Activated CD4-positive, alpha-beta memory T cell treated with anti-CD3 and anti-CD28 coated beads for 36 hours (primary cell): ENCODE data around the gene CMTR2. TPM values are rescaled to one million over a fixed set of nuclear protein-coding genes. Genes with fewer than 3 reads are reported as not detected.

ENCODE experiments used
- CTCF ChIA-PET: fragments of 350-600 bp; sonication (Branson Sonifier 250); formaldehyde crosslinking; loops from one replicate; lab custom pipeline; 2021; ENCODE audit warnings: antibody characterized with exemption, inconsistent platforms; lab: Charles Lee
- POLR2A ChIA-PET: fragments of 350-600 bp; sonication (Branson Sonifier 250); formaldehyde crosslinking; loops from one replicate; lab custom pipeline; 2021; ENCODE audit warnings: antibody characterized with exemption; lab: Charles Lee
- DNase-seq: peaks from one replicate; pipeline ENCODE4 v3.0.0-alpha.2; 2020
- H3K27ac Mint-ChIP-seq: one replicate; pipeline ENCODE4 v1.8.0; 2021; ENCODE audit warnings: mixed read lengths
- H3K27me3 Mint-ChIP-seq: one replicate; pipeline ENCODE4 v1.8.0; 2021; ENCODE audit warnings: mixed read lengths
- H3K36me3 Mint-ChIP-seq: one replicate; pipeline ENCODE4 v1.8.0; 2021; ENCODE audit warnings: mixed read lengths
- H3K4me1 Mint-ChIP-seq: one replicate; pipeline ENCODE4 v1.8.0; 2021; ENCODE audit warnings: low read depth, mixed read lengths
- H3K4me3 Mint-ChIP-seq: one replicate; pipeline ENCODE4 v1.8.0; 2021; ENCODE audit warnings: mild to moderate bottlenecking, mixed read lengths
- H3K9me3 Mint-ChIP-seq: one replicate; pipeline ENCODE4 v1.8.0; 2021; ENCODE audit warnings: mixed read lengths
- intact Hi-C: fragments of 100-400 bp; cut with micrococcal nuclease; formaldehyde crosslinking; loops from one replicate; pipeline ENCODE4 v1.15.1; 2023
- total RNA-seq, 2 experiments: library from RNA; stranded (reverse); gene quantifications; one replicate each; pipeline ENCODE4 v1.2.3, GENCODE V29; 2021

CMTR2 gene
- total RNA-seq, 2 experiments from 2014 or later, result 18.1 to 19.8 TPM

- H3K4me3 Mint-ChIP-seq, result no peak overlapping the region
- DNase-seq, result no peak
- CTCF ChIA-PET, result no interaction called here
Observed at GRCh38 chr16:71264299-71264698, 24.9 kb downstream of the CMTR2 start.

GRCh38 chr16:71263582-71263981 lies 25.6 kb downstream of the CMTR2 start:
- Mint-ChIP-seq H3K36me3 (no peaks in the 10 kb centered on the region), H3K4me3 (no peak overlapping the region), H3K9me3 (no peaks in the 10 kb centered on the region), H3K27me3 (peaks cover 25% of the 10 kb centered on the region), H3K27ac (no peak overlapping the region), H3K4me1 (no peaks in the 10 kb centered on the region)
- POLR2A ChIA-PET, result no interaction called here
- CTCF ChIA-PET, result no interaction called here
- intact Hi-C loops, result no loop called here
- no peak for DNase-seq

More at GRCh38 chr16:71264299-71264698, 24.9 kb downstream of the CMTR2 start:
- Mint-ChIP-seq H3K27ac (no peak overlapping the region), H3K4me1 (no peaks in the 10 kb centered on the region), H3K27me3 (peaks cover 19% of the 10 kb centered on the region), H3K36me3 (no peaks in the 10 kb centered on the region), H3K9me3 (no peaks in the 10 kb centered on the region)
- intact Hi-C loops, result no loop called here
- POLR2A ChIA-PET, result no interaction called here

GRCh38 chr16:71262391-71262790 lies 26.8 kb downstream of the CMTR2 start:
- no peaks in the 10 kb centered on the region for H3K4me1 Mint-ChIP-seq
- no peaks in the 10 kb centered on the region for H3K9me3 Mint-ChIP-seq
- no peak overlapping the region for H3K27ac Mint-ChIP-seq
- CTCF ChIA-PET, result no interaction called here
- peaks cover 26% of the 10 kb centered on the region for H3K27me3 Mint-ChIP-seq
- POLR2A ChIA-PET, result no interaction called here
- intact Hi-C loops, result no loop called here
- H3K36me3 Mint-ChIP-seq, result no peaks in the 10 kb centered on the region
- no peak for DNase-seq
- H3K4me3 Mint-ChIP-seq, result no peak overlapping the region

DNA sequence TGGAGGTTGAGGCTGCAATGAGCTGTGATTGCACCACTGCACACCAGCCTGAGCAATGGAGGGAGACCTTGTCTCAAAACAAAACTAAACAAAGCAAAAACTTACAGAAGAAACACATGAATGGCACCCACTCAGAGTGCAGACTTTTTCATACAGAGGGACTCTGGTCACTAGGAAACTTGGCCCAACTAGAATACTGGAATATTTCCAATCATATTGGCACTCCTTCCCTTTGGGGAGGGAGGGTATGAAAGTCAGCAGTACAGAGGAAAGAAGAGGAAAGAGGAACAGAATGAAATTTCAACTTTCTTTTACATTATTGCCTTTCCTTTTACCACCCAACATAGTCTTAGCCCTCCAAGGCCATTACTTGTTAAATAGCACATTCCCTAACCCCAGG lies 28.2 kb downstream of the CMTR2 start:
- no peak for DNase-seq
- intact Hi-C loops, result no loop called here
- CTCF ChIA-PET, result no interaction called here

DNA sequence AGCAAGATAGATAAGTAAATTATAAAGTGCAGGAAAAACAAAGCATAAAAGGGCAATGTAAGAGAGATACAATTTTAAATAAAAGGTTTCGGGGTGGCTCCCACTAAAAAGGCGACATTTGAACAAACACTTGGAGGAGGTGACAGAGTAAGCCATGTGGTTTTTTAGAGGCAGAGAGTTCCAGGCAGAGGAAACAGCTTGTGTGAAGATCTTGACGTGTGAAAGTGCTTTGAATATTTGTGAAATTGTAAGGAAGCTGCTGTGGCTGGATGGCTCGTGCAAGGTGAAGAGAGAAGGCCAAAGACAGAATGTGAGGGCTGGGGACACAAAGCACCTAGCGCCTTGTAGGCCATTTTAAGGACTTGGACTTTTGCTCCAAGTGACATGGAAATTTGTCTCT lies 30.1 kb downstream of the CMTR2 start:
- Mint-ChIP-seq H3K9me3 (no peaks in the 10 kb centered on the region), H3K4me3 (no peak overlapping the region), H3K36me3 (no peaks in the 10 kb centered on the region), H3K27ac (no peak overlapping the region), H3K4me1 (no peaks in the 10 kb centered on the region), H3K27me3 (peaks cover 31% of the 10 kb centered on the region)
- ChIA-PET POLR2A (no interaction called here), CTCF (no interaction called here)
- no peak for DNase-seq
- intact Hi-C loops, result no loop called here

More for the DNA sequence above, 28.2 kb downstream of the CMTR2 start:
- no peak overlapping the region for H3K27ac Mint-ChIP-seq
- H3K4me3 Mint-ChIP-seq, result no peak overlapping the region
- H3K4me1 Mint-ChIP-seq, result no peaks in the 10 kb centered on the region
- no peaks in the 10 kb centered on the region for H3K9me3 Mint-ChIP-seq
- POLR2A ChIA-PET, result no interaction called here
- no peaks in the 10 kb centered on the region for H3K36me3 Mint-ChIP-seq
- H3K27me3 Mint-ChIP-seq, result peaks cover 28% of the 10 kb centered on the region

DNA sequence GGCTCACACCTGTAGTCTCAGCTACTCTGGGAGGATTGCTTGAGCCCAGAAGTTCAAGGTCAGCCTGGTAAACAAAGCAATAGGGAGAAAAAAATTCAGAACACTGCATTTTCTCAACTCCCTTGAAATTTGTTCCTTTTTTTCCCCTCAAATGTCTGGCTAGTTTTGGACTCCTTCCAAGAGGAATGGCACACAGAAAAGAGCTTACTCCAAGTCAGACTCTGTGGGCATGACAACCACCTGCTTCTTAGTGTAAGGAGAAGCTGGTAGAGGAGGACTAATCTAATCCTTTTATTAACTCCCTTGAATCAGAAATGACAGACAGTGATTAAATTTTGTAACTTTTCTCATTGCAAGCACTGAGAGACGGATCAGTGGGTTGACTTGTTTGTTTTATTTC lies 30.8 kb downstream of the CMTR2 start:
- intact Hi-C loops, result no loop called here
- POLR2A ChIA-PET, result no interaction called here
- CTCF ChIA-PET, result no interaction called here
- no peak overlapping the region for H3K27ac Mint-ChIP-seq
- no peak for DNase-seq
- no peak overlapping the region for H3K4me3 Mint-ChIP-seq
- H3K4me1 Mint-ChIP-seq, result no peaks in the 10 kb centered on the region
- no peaks in the 10 kb centered on the region for H3K9me3 Mint-ChIP-seq
- H3K36me3 Mint-ChIP-seq, result no peaks in the 10 kb centered on the region
- peaks cover 31% of the 10 kb centered on the region for H3K27me3 Mint-ChIP-seq

DNA sequence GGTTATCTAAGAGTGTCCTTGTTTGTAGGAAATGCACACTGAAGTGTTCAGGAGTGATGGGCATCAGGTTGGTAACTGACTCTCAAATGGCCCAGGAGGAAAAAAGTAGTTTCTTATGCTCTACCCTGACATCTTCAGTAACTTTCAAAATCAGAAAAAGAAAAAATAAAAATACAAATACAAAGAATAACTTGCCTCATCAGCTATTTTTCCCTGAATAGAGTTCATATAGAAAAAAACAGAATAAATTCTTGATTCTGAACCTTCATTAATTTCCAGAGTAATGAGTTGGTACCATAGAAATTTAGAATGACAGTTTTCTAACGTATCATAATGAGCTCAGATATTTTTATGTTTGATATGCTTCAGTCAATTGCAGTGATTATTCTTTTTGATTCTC lies 31.4 kb downstream of the CMTR2 start:
- ChIA-PET CTCF (no interaction called here), POLR2A (no interaction called here)
- no peaks in the 10 kb centered on the region for H3K36me3 Mint-ChIP-seq
- H3K27me3 Mint-ChIP-seq, result peaks cover 31% of the 10 kb centered on the region
- H3K4me1 Mint-ChIP-seq, result no peaks in the 10 kb centered on the region
- DNase-seq, result no peak
- no peaks in the 10 kb centered on the region for H3K9me3 Mint-ChIP-seq
- intact Hi-C loops, result no loop called here
- H3K4me3 Mint-ChIP-seq, result no peak overlapping the region
- H3K27ac Mint-ChIP-seq, result no peak overlapping the region

DNA sequence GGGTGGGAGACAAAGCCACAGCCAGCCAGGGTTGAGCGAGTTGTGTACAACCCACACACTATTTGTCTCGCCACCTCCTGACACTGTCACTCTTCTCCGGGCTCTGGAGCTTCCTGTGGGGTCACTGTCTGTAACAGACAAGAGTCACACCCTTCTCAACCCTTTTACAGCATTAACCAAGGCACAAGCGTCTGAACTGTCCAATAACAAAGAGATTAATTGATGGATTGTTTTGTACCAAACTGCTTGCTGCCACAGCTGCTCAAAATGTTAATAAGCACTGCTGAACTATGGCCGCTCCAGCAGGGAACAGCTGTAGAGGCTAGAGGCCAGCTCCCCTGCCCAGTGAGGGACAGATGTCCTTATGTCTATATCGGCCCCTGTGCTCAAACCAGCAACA lies 33.5 kb downstream of the CMTR2 start:
- Mint-ChIP-seq H3K4me1 (no peaks in the 10 kb centered on the region), H3K36me3 (no peaks in the 10 kb centered on the region), H3K27me3 (peaks cover 22% of the 10 kb centered on the region), H3K9me3 (no peaks in the 10 kb centered on the region), H3K4me3 (no peak overlapping the region), H3K27ac (no peak overlapping the region)
- POLR2A ChIA-PET, result no interaction called here
- intact Hi-C loops, result no loop called here
- DNase-seq, result no peak
- CTCF ChIA-PET, result interaction anchor here (1.7 kb wide), 1 partner anchor 56 kb away, joined by 7 read pairs; no protein-coding TSS in a partner anchor

GRCh38 chr16:71254832-71255525 lies 34.2 kb downstream of the CMTR2 start:
- H3K4me1 Mint-ChIP-seq, result no peaks in the 10 kb centered on the region
- no peak overlapping the region for H3K27ac Mint-ChIP-seq
- H3K36me3 Mint-ChIP-seq, result no peaks in the 10 kb centered on the region

DNA sequence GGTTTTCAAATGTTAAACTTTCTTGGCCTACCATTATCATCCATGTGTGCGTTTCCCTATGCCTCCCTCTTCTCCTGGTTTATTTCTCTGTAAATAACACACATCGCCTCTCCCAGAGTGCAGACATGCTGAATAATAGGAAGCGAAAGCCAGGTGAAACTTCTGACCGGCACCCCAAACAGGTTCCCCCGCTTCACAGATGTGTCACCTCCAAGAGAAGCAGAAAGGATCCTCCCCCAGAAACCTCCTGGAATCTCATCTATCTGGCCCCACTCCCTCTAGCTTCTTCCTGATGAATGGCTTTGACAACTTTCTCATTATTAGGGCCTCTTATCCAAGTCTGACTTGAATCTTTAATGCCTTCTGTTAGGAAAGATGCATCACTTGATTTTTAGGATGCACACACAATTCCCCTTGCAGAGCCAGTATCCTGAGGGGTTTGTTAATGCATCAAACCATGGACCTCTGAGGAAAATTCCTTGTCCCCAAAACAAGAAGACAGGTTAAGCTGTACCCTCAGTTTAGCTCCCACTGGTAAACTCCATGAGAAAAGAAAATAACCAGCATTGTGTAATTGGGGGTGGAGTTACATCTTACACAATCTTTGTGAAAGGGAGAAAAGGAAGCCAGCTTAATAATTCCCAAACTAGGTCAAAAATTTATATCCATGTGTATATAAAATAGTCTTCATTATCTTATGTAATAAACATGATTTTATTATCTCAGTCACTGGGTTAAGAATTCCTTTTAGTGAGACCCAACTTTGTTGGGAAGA lies 38.6 kb downstream of the CMTR2 start:
- POLR2A ChIA-PET, result no interaction called here
- Mint-ChIP-seq H3K4me3 (no peak overlapping the region), H3K36me3 (no peaks in the 10 kb centered on the region), H3K9me3 (no peaks in the 10 kb centered on the region), H3K4me1 (no peaks in the 10 kb centered on the region), H3K27me3 (peaks cover 6% of the 10 kb centered on the region), H3K27ac (no peak overlapping the region)
- CTCF ChIA-PET, result interaction anchor here (0.8 to 2.5 kb wide), 3 partner anchors 61 to 108 kb away, joined by 3 to 14 read pairs (median 3); partner anchors contain the start of gene CALB2
- no peak for DNase-seq
- intact Hi-C loops, result no loop called here

More at GRCh38 chr16:71254832-71255525, 34.2 kb downstream of the CMTR2 start:
- DNase-seq, result no peak
- intact Hi-C loops, result no loop called here
- POLR2A ChIA-PET, result no interaction called here
- peaks cover 18% of the 10 kb centered on the region for H3K27me3 Mint-ChIP-seq
- no peak overlapping the region for H3K4me3 Mint-ChIP-seq
- CTCF ChIA-PET, result interaction anchor here (1.7 kb wide), 1 partner anchor 57 kb away, joined by 7 read pairs; no protein-coding TSS in a partner anchor
- H3K9me3 Mint-ChIP-seq, result no peaks in the 10 kb centered on the region

GRCh38 chr16:71249399-71249798 lies 39.8 kb downstream of the CMTR2 start:
- Mint-ChIP-seq H3K27ac (no peak overlapping the region), H3K36me3 (no peaks in the 10 kb centered on the region), H3K4me1 (no peaks in the 10 kb centered on the region), H3K4me3 (no peak overlapping the region), H3K27me3 (peaks cover 3% of the 10 kb centered on the region), H3K9me3 (no peaks in the 10 kb centered on the region)
- intact Hi-C loops, result no loop called here
- no peak for DNase-seq
- POLR2A ChIA-PET, result no interaction called here
- CTCF ChIA-PET, result interaction anchor here (1.0 to 2.5 kb wide), 3 partner anchors 11 to 108 kb away, joined by 3 to 14 read pairs (median 3); no protein-coding TSS in a partner anchor

DNA sequence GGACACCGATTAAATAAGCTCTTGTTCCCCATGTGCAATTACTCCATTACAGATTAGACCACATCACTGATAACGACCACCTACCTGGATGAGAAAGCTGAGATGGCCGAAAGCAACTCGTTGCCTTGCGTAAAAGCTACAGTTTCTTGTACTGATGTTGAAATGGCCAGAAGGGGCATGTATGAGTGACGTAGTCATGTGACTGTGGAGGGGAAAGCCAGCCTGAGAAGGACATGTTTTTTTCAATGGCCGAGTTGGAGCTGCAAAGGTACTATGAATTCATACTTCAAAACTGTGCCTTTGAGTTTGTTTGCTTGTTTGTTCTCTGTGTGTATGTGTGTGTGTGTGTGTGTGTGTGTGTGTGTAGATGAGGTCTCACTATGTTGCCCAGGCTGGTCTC lies 41.7 kb downstream of the CMTR2 start:
- H3K9me3 Mint-ChIP-seq, result no peaks in the 10 kb centered on the region
- H3K4me1 Mint-ChIP-seq, result no peaks in the 10 kb centered on the region
- H3K27me3 Mint-ChIP-seq, result peaks cover 2% of the 10 kb centered on the region
- no peak overlapping the region for H3K4me3 Mint-ChIP-seq
- no peak for DNase-seq
- H3K36me3 Mint-ChIP-seq, result no peaks in the 10 kb centered on the region
- H3K27ac Mint-ChIP-seq, result no peak overlapping the region
- intact Hi-C loops, result no loop called here
- ChIA-PET CTCF (interaction anchor here (2.2 kb wide), 1 partner anchor 64 kb away, joined by 10 read pairs; no protein-coding TSS in a partner anchor), POLR2A (no interaction called here)
